Epithelial cell of proximal tubule (primary cell): ENCODE data around the gene EPHB1. TPM values are rescaled to one million over a fixed set of nuclear protein-coding genes. Genes with fewer than 3 reads are reported as not detected.

ENCODE experiments used
- DNase-seq: peaks from one replicate; pipeline ENCODE4 v3.0.0-alpha.2; 2011; ENCODE audit warnings: low read depth
- H3K4me3 ChIP-seq: 2 replicates; pipeline ENCODE4 v1.5.1; 2011; ENCODE audit warnings: low read depth, mild to moderate bottlenecking, low read length
- total RNA-seq: library from RNA; depleted of rRNA; stranded (reverse); fragments of >200 nt; gene quantifications from 2 replicates; pipeline ENCODE4 v1.2.3, GENCODE V29; 2015
- TF ChIP-seq, protein P1 (sequence below): conservative IDR thresholded peaks from 2 replicates; pipeline ENCODE4 v1.5.1; 2012; ENCODE audit warnings: low read depth, mild to moderate bottlenecking, low read length

EPHB1 gene
- total RNA-seq, 1 donor from 2014 or later = 1.6 TPM

- H3K4me3 ChIP-seq = no peak overlapping the region
- DNase-seq = no peak
- TF ChIP-seq, protein P1, sequence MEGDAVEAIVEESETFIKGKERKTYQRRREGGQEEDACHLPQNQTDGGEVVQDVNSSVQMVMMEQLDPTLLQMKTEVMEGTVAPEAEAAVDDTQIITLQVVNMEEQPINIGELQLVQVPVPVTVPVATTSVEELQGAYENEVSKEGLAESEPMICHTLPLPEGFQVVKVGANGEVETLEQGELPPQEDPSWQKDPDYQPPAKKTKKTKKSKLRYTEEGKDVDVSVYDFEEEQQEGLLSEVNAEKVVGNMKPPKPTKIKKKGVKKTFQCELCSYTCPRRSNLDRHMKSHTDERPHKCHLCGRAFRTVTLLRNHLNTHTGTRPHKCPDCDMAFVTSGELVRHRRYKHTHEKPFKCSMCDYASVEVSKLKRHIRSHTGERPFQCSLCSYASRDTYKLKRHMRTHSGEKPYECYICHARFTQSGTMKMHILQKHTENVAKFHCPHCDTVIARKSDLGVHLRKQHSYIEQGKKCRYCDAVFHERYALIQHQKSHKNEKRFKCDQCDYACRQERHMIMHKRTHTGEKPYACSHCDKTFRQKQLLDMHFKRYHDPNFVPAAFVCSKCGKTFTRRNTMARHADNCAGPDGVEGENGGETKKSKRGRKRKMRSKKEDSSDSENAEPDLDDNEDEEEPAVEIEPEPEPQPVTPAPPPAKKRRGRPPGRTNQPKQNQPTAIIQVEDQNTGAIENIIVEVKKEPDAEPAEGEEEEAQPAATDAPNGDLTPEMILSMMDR = no peak
These were observed 374.6 kb downstream of the EPHB1 start for GRCh38 chr3:135169651-135170050.

DNA sequence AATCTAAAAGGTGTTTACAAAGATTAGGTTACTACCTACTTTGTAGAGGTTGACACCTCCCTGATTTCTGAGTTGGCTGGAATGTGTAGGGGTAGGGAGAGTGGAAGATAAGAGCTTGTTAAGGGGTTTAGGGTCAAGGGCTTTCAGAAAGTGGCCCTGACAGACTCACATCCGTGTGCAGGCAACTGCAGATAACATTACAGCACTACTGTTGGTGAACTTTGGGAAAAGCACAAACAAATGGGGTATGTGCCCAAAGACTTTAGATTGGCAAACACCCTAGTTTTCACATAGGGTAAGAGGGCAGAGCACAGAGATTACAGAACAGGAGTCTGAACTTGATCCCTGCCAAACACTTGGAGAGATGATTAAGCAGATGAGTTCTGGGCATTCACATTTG is 375.7 kb downstream of the EPHB1 start:
- no peak overlapping the region for H3K4me3 ChIP-seq
- no peak for DNase-seq
- TF ChIP-seq, protein P1 = no peak

DNA sequence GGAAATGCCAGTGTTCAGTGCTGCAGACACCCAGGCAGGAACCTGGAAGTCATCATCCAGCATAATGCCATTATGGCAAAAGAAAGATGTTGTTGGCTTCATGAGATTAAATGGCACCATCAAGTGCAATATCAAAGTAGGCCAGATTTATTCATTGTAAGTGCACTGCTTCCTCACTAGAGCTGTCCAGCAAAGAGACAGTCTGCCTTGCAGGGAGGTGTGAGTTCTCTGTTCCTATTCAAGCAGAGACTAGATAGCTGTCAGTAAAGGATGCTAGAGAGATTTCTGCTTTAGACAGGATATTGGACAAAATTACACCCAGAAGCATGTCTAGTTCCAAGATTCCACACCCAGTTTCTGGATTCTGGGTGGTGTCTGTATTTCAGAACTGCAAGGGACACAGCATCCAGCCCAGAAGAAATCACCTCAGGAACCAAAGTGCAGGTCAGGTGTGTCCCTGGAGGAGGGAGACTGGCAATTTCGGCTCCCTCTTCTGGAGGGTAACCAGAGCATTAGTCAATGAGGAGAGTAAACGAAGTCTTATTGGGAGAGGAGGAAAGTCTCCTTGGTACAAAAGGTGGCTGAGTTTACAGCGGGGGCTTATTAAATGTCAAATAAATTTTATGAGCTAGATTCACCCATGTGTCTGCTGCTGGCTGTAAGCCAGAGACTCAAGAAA is 377.3 kb downstream of the EPHB1 start:
- DNase-seq = no peak
- TF ChIP-seq, protein P1 = no peak
- H3K4me3 ChIP-seq = no peak overlapping the region

GRCh38 chr3:135175728-135176277 is 380.7 kb downstream of the EPHB1 start:
- DNase-seq = no peak
- TF ChIP-seq, protein P1 = no peak
- H3K4me3 ChIP-seq = no peak overlapping the region

DNA sequence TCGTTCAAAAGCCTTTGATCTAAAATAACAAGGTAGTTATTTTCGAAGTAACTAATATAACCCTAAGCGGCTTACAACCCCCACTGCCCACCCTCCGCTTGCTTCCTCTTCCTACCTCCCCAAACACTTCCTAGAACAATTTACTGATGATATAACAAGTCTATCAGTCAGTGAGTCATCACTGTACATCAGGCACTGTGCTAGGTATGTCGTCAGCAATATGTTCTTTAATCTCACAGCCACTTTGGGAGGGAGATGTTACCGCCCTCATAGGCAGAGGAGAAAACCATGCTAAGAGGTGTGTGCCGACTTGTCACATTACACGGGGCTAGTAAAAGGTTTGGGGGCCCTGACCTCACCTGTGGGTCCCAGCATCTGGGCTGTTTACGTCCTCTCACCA is 381.8 kb downstream of the EPHB1 start:
- TF ChIP-seq, protein P1 = no peak
- no peak overlapping the region for H3K4me3 ChIP-seq
- DNase-seq = no peak

DNA sequence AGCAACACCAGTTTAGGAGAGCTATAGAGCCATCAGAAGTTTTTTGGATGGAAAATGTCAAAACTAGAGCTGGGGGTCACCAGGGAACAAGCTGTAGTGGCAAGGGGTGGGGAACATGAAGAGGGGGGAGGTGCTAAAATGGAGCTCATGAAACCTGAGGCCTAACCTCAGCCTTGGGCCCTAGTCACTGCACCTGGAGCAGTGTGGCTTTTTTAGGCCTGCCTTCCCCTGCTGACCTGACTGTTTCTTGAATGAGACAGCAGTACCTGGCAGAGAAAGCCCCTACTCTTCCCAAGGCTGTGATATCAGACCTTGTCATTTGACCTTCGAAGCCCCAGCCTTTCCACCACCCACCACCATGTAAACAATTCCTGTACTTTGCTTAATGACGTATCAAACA is 383.5 kb downstream of the EPHB1 start:
- TF ChIP-seq, protein P1 = no peak
- no peak for DNase-seq

DNA sequence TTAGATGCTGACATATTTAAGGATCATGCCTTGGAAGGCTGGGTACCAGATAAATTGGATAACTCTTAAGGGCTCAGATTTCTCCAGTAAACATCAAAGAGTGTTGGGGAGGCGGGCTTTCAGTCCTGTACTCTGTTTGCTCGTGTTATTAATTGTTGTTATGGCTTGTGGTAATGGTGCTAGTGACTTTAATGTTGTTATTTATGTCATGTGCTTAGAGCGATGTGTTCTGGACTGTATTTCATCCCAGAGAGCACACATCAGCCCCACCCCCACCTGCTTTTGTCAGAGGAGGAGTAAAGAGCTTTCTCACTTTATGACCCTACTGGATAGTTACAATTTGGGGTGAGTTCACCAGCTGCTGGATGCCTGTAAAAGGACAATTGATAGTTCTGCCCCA is 386.3 kb downstream of the EPHB1 start:
- no peak for DNase-seq
- H3K4me3 ChIP-seq = no peak overlapping the region
- TF ChIP-seq, protein P1 = no peak

More for the DNA sequence above, 383.5 kb downstream of the EPHB1 start:
- no peak overlapping the region for H3K4me3 ChIP-seq
